NOMO-1 treated with dmso at 0.1 percent for 144 hours (cell line): Measurements from ENCODE around the gene CCNA2.
A peak's percentile ranks its signal among the peaks of the same experiment; 100 is the strongest.

ENCODE experiments used
- DNase-seq: peaks from one replicate; lab custom pipeline; 2025; ENCODE audit not compliant: unreplicated experiment; lab: John Stamatoyannopoulos, UW

The CCNA2 gene

DNA sequence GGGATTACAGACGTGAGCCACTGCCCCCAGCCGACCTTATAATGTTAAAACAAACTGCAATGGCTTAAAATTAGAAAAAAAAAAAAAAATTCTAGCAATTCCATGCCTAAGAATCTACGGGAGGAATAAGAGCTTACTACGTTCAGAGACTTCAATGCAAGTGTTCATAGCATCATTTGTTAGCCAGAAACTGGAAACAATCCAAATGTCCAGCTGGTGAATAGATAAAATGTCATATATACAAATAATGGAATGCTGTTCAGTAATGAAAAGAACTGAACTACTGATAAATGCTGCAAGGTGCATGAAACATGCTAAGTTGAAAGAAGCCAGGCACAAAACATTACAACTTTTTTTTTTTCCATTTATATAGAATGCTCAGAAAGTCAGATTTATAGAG, 17.3 kb downstream of the CCNA2 start:
- DNase-seq = no peak

DNA sequence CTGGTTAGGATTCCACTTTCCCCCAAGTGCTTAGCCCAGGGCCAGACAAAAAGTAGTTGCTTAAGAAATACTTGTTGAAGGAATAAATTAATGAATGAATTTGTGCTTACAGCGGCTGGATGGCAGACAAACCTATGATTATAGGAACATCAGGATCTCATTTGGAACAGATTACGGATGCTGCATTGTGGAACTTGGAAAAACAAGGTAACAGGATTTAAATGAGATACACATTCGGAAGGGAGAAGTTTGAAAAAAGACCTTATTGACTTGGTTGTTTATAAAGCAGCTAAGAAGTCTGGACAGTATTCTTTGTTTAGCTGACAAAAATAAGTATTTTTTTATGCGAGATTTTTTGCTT, 22.0 kb downstream of the CCNA2 start:
- DNase-seq = no peak

DNA sequence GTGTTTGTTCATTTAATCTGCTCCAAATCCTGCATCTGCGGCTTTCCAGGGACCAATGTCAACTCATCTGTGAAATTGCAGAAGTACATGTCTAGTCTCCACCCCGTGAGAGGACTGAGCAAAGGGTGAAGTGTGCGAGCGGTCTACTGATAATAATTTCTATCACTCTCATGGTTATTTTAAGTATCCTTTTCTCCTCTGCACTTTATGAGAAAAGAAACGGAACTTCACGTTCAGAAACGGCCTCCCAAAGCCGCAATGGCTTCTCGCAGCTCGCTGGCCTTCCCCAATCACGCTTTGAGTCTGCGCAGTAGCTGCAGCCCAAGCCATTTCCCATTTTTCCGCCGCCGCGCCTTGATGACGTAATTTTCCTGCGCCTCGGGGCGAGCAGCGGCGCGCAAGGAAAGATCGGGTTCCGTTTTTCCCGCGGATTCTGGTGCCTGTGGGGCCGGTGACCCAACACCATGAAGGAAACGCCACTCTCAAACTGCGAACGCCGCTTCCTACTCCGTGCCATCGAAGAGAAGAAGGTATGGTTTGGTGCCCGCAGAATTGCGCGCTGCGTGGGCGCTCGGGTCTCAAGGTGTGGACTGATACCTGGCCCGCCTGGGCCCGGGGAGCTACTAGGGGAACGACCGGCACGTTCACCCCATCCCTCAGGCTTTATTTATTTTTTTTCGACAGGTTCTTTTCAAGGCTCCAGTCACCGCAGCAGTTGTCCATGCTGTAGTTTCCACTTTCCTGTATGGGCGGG, 22.5 kb downstream of the CCNA2 start, which contains the start of gene EXOSC9:
Gene EXOSC9 (plus strand): TSS at position 363 of the 754 bp plus-strand sequence. CDS start 102 bp downstream, at position 465.
- DNase-seq = peak; percentile 79

DNA sequence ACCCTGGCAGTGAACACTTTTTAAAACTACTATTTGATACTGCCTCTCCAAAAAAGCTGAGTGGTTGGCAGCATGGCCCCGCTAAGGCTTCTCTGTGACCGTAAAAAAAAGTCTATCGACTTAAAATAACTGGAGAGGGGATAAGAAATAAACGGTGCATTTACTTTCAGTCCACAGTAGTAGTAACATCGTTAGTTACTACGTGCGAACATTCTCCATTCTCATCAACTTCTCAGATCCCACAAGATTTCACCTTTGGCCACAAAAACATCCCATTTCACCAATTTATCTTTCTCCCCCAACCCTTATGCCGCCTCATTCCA, 23.1 kb downstream of the CCNA2 start:
- DNase-seq = no peak

DNA sequence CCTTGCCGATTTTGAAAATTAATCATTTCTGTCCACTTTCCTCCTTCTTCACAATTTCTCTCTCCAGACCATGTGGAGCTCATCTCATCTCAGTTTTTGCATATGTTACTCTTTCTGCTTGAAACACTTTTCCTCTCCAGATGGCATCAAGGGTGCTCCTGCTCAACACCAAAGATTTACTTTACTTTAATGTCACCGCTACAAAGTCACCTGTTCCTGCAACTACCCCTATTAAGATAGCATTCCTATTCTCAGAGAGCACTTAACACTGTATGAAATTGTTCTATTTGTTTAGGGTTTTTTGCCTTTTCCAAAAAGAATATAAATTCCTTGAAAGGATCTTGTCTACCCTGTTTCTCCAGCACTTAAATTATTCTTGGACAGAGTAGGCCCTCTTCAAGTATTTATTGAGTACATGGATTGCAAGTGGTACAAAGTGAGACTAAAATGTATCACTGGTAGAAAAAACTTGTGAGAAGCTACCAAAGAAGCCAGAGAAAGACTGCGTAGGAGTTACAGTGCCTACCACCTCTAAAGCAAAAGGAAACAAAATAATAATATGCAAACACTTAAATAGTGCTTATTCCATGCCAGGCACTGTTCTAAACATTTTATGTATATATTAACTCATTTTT, 23.7 kb downstream of the CCNA2 start:
- DNase-seq = no peak

DNA sequence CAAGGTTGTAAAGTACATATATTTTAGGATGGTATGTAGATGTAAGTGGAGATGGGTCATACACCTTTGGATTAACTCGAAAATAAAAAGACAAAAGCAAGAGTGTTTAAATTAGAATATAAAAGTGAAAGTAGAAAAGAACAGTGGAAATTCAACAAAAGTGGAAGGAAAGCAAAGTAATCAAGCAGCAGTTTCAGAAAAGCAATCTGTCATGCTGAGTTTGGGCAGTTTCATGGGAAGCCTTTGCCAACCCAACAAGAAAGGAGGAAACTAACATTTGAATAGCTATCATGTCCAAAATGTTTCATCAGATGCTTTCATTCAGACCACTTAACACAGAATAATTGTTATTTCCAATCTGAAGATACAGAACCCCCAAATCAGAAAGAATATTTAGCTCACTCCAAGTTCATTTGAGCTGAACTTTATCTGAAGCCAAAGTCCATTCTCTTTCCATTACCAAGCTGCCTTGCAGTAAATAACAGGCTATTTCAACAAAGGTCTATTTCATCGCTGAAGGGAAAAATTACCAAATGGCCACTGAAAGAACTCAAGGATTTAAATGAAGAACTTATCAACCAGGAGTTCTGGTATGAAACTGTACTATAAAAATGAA, 24.4 kb downstream of the CCNA2 start:
- DNase-seq = no peak

DNA sequence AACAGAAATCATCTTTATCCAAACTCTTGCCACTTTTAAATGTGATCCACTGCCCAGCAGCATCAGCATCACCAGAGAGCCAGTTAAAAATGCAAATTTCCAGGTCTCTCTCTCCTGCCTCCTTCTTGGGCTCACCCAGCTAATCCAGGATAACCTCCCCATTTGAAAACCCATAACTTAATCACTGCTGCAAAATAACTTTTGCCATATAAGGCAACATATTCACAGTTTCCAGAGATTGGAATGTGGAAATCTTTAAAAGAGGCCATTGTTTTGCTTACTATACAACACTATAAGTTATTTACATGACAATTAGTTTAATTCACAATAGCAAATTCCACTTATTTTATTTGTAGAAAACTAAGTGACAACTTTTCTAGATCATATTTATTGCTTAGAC, 27.4 kb downstream of the CCNA2 start:
- no peak for DNase-seq

DNA sequence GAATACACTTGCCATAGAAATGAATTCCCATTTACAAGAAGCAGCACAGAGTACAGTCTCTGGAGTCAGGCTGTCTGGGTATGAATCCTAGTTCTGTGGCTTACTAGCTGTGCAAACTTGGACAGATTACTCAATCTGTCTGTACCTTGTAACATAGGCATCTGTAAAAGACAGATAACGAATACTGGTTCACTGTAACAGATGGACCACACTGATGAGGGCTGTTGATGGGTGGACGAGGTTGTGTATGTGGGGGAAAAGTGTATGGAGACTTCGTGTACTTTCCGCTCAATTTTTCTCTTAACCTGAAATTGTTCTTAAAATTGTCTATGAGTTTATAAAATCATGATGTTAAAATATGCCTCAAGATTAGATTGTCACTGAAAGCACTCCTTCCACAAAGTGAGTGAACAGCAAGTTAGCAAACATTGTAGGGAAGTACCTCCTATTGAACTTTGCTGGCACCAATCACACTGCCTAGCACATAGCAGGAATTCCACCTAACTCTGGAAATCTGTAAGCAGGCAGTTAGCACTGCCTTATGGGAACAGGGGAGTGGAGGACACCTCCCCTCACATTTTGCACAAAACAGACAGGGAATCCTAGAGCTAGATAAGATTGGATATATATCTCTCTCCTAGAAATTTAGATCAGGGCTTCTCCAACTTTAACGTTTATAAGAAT, 29.0 kb downstream of the CCNA2 start:
- DNase-seq = no peak

DNA sequence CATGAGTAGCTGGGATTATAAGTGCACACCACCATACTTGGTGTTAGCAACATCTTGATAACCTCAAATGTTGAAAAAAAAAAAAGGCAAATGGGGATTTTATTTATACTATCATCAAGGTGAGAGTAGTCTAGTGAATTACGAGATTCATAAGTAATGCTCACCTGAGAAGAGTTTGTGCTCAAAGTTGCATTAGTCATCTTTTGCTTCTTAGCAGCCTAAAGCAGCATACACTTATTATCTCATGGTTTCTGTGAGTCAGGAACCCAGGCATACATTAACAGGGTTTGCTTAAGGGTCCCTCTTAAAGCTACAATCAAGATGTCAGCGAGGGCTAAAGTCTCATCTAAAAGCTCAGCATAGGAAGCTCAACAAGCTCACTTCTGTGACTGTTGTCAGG, 30.7 kb downstream of the CCNA2 start:
- no peak for DNase-seq

DNA sequence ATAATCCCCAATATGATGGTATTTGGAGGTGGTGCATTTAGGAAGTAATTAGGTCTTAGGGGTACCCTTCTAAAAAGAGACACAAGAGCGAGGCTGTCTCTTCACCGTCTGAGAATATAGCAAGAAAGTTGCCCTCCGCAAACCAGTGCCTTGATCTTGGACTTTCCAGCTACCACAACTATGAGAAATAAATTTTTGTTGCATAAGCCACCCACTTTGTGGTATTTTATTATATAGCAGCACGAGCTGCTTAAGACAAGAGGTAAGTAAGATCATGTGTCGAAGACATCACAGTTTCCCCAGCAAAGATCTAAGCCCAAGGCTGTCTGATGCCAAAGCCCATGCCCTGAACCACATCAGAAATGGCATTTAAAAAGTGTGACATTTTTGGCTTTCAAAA, 32.2 kb downstream of the CCNA2 start:
- no peak for DNase-seq

DNA sequence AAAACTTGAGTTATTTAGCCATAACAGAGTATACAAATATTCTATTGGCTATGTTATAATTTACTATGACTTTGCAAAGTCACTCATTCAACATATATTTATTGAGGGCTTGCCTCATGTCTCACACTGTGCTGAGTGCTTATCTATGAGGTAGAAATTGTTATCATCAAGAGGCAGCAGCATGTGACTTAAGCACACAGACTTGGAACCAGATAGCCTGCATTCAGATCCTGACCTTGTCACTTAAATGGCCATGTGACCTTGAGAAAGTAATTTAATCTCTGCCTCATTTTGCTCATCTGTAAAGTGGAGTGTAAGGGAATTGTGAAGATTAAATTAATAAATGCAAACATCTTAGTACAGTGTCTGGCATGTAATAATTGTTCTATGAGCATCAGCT, 32.7 kb downstream of the CCNA2 start:
- DNase-seq = no peak

DNA sequence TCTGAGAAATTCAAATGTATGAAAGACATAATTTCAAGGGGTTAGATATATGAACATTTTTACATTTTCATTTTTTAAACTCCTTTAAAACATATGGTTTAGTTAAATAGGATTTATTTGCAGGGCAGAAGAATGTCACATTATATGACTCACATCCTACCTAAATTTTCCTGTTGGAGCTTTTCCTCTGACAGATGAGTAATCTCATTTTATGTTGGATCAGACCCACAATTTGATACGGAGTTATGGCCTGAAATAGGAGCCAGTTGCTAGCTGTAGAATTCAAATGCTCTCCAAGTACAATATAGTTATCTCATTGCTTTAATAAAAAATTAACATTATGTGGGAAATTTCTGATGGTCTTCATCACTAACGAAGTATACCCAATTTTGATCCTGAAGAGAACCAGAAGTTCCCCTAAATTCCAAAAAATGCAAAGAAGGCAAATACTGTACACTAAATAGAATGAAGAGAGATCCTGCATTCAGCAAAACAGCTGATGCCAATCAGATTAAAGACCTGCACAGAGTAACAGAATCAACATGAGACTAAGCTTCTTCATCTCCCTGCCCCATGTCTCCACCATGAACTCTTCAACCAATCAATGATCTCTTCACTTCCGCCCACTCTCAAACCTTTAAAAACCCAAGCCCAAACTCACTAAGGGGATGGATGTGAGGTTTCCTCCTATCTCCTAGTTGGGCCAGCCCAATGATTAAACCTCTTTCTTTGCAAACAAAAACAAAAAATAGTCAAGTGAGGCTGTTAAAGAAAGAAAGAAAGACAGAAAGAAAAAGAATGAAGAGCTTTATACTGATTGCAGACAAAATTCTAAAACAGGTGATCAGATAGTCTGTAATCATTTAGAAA, 33.5 kb downstream of the CCNA2 start:
- DNase-seq = no peak

DNA sequence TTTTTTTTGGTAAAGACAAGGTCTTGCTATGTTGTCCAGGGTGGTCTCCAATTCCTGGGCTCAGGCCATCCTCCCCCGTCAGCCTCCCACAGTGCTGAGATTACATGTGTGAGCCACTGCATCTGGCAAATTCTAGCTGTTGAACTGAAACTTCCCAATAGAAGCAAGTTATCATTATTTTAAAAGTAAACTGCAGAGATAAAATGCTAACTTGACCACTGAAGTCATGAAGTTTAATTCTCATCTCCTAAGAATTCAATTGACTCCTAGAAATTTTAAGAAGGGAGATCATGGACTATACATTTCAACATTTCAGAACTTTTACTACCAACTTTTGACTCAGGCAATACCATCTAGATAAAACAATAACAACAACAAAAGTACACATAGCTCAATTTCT, 34.2 kb downstream of the CCNA2 start:
- no peak for DNase-seq

DNA sequence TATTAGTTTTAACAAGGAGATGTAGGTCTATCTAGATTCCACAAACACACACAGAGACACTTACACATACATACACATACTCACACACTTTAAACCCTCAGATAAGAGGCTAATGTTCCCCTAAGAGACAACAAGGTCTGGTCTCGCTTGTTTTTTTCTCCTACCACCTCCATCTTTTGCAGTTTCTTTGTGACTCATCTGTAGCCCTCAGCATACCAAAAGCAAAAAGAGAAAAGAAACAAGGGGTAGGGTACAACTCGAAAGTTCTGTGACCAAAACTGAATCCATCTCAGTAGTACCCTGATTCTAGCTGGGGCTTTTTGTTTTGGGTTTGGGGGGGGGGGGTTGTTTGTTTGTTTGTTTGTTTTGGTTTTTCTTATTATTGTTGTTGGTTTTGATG, 34.8 kb downstream of the CCNA2 start:
- DNase-seq = no peak

DNA sequence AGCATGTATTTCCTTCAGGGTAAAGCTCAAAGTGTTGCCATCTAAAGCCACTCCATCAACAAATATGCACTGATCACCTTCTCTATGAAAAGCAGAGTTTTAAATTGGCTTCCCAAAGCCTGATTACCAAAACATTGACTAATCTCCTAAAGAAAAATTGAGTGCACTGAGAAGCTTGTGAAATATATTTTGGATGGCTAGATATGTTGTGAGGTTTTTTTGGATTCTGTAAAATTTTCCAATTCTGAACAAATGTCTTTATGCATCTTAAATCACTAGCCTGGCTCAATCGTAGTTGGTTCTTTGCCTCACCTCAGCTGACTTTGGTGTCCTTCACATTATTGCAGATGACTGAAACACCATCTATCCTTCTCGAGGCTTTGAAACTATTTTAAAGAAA, 37.5 kb downstream of the CCNA2 start:
- no peak for DNase-seq

DNA sequence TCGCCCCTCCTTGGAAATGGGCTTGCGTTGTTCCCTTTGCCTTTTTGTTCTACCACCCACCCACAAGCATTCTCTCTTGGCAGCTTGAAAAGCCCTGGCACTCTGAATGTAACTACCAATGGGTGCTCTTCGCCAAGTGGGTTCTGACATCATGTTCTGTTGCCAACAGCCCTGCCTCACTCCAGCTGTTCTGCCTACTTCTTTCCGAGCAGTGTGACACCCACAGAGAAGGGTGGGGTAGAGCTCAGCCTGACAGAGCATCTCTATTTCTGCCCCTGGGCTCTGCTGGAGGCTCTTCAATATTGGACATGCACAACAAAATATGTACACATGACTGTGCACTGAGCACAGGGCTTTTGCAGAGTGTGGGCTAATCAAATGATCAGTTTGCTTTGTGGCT, 38.2 kb downstream of the CCNA2 start:
- DNase-seq = no peak

DNA sequence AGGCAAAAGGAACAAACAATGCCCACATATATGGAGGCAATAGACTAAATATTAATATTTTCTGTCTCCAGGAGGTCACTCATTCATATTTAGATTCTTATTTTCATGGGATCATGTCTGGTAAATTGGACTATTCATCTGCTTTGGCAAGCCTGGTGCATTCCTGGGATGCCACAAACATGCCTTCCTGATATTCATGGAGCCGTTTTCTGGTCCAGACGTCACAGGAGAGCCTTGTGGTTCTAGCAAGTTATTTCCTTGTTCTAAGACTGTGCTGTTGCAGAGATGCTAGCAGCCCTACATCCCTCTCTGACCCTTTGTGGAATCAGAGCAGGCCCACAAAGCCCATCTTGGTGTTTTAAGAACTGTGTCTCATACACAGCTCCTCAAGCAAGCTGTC, 38.7 kb downstream of the CCNA2 start:
- no peak for DNase-seq

DNA sequence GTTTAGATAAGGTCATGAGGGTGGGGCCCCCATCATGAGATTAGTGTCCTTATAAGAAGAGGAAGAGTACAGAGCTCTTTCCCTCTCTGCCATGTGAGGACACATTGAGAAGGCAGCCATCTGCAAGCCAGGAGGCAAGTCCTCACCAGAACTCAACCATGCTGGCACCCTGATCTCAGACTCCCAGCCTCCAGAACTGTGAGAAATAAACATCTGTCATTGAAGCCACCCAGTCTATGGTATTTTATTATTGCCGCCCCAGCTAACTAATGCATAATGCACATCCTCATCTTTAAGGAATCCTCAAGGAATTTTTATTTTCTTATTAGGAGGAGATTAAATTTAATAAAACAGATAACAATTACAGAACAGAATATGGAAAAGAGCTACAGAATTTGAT, 39.3 kb downstream of the CCNA2 start:
- no peak for DNase-seq

DNA sequence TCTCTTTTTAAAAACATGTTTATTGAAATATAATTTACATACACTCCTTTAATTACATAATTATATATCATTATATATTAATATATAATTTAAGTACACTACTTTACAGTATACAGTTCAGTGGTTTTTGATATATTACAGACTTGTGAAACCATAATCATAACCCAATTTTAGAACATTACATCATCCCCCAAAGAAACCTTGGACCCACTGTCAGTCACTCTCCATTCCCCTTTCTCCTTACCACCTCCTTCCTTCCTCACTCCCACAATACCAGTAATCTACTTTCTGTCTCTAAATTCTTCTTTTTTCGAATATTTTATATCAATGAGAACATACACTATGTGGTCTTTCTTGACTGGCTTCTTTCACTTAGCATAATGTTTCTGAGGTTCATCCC, 40.5 kb downstream of the CCNA2 start:
- DNase-seq = no peak

DNA sequence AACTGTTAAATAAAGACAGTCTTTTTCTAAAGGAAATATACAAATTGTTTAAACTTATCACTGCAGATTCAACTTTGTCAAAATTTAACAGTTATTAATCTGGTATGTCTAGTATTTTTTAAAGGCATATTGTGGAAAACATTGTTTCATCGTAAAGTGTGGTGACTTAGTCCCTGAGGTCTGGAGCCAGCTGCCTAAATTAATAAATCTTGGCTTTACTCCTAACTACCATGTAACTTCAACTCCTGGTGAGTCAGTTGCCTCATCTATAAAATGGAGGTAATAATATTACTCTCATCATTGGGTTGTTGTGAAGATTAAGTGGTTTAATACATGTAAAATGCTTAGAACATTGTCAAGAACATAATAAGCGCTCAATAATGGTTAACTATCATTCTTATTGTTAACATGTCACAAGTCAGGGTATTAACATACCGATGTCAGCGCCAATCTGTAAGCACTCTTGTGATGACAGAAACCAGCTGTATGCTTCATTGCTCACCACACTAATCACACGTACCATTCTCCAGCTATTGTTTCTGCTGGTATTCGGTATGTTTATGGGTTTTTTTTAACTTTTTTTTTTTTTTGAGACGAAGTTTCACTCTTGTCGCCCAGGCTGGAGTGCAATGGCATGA, 44.6 kb downstream of the CCNA2 start:
- no peak for DNase-seq

DNA sequence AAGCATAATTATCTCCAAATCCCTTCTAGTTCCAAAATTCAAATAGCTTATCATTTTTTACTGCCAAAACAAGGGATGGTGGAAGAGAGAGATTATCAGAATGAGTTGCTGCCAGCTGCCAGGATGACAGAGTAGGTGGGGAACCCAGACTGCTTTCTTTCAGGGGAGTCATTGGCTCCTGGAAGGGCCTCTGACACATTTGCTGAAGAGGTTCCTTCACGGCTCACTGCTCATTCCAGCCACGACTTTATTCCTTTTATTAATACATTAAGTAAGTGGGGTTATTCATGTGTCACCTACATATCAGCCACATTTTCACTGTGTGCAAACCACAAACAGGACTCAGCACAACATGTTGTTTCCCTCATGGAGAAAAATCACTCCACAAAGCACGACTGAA, 46.1 kb downstream of the CCNA2 start:
- no peak for DNase-seq
